ENCODE measurements around the gene ADAMTS17.
"Not testable (repeated sequence)": the region's sequence is repeated elsewhere in the genome, so short reads cannot be mapped to it uniquely, and the experiment has no call there.

The ADAMTS17 gene

DNA sequence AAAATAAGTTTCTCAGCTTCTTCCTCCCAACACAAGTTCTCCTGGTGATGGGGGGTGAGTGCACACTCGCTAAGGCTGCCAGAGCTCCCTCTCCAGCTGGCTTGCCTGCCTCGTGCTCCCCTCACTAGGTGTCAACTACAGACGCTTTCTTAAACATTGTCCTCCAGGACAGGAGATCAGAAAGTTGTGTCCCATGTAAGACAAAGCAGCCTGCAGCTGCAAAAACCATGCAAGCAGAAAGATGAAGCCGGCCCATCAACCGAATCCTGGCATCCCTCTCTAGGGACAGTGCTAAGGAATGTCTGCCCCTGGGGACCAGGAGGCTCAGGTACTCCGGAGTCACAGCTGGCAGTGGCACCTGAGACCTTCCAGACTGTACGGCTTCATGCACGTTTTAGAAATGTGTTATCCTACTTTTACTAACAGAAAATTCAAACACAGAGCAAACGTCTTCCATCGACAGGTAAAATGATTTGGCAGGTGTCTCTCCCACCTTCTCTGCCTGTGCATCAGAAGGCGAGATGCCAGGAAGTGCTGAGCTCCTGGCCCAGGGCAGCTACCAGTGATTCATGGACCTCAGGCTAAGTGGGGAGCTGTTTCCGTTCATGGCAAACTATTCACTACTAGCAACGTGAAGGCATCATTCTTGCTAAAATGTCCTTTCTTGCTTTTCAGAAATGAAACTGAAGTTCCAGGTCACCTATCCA is 246.1 kb downstream of the ADAMTS17 start:
- in situ Hi-C loops (cut with HindIII; ENCODE audit: low sequenced_read_pairs), result no loop called here
- TF ChIP-seq, protein P1, sequence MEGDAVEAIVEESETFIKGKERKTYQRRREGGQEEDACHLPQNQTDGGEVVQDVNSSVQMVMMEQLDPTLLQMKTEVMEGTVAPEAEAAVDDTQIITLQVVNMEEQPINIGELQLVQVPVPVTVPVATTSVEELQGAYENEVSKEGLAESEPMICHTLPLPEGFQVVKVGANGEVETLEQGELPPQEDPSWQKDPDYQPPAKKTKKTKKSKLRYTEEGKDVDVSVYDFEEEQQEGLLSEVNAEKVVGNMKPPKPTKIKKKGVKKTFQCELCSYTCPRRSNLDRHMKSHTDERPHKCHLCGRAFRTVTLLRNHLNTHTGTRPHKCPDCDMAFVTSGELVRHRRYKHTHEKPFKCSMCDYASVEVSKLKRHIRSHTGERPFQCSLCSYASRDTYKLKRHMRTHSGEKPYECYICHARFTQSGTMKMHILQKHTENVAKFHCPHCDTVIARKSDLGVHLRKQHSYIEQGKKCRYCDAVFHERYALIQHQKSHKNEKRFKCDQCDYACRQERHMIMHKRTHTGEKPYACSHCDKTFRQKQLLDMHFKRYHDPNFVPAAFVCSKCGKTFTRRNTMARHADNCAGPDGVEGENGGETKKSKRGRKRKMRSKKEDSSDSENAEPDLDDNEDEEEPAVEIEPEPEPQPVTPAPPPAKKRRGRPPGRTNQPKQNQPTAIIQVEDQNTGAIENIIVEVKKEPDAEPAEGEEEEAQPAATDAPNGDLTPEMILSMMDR (IDR thresholded peaks at IDR 0.05; ENCODE audit: low read depth, low read length), result no peak
- DNase-seq (ENCODE audit: low read depth, low spot score), result no peak

DNA sequence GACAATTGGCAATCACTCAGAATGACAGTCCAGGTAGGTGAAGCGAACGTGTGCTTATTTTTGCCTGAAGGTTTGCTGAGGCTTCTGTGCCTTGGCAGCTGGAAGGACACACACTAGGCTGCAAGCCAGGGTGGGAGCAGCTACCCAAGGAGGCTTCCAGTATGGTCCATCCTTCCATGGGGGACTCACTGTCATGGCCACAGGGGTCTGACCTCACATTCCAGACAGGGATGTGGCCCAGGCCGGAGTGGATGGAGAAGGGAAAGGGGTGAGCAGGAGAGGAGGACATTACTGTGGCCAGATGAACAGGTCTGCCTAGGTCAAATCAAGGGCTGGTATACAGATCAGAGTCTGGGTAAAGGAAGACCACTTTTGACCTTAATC is 247.7 kb downstream of the ADAMTS17 start:
- no peak for DNase-seq (ENCODE audit: low read depth, low spot score)
- in situ Hi-C loops (cut with HindIII; ENCODE audit: low sequenced_read_pairs), result no loop called here
- H3K4me3 ChIP-seq (ENCODE audit: low read depth, low read length), result no peak overlapping the region
- TF ChIP-seq, protein P1 (IDR thresholded peaks at IDR 0.05; ENCODE audit: low read depth, low read length), result no peak

More for the DNA sequence above, 246.1 kb downstream of the ADAMTS17 start:
- H3K4me3 ChIP-seq (ENCODE audit: low read depth, low read length), result no peak overlapping the region

DNA sequence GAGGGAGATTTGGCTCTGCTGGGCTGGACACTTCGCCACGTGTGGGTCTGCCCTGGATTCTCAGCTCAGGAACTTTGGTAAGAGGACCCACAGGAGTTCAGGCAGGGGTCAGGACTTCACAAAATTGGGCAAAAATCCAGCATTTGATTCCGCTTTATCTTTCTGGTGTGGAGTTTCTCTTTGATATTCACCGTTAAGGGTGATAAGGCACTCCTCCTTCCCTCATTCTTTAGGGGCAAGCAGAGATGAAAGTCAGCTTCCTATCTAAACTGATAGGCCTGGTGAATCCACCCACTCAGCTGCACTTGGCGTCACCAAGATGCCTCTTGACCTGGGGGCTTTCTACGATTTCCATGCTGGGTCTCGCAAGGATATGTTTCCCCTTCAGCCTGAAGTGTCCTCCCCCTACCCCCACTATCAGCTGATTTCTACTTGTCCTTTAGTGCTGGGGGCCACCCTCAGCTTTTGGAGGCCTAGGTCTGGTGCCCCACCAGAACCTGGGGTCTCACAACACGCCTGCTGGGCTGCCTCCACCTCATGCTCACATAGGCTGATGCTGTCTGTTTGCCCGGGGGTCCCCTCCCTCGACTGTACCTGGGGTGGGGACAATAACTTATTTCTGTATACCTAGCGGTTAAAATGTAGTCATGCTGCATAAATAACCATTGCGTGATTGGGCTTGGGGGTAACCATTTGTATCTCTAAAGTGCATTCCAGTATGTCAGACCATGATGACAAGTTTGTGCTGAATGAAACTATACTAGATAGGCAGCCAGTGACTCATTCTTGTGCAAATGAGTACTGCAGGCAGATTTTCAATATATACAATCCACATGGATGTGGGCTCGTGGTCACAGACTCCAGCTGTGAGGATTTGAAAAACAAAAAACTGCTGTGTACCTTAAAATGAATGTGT is 248.3 kb downstream of the ADAMTS17 start:
- TF ChIP-seq, protein P1 (IDR thresholded peaks at IDR 0.05; ENCODE audit: low read depth, low read length), result no peak
- no peak overlapping the region for H3K4me3 ChIP-seq (ENCODE audit: low read depth, low read length)
- DNase-seq (ENCODE audit: low read depth, low spot score), result peak; percentile 60
- in situ Hi-C loops (cut with HindIII; ENCODE audit: low sequenced_read_pairs), result no loop called here

DNA sequence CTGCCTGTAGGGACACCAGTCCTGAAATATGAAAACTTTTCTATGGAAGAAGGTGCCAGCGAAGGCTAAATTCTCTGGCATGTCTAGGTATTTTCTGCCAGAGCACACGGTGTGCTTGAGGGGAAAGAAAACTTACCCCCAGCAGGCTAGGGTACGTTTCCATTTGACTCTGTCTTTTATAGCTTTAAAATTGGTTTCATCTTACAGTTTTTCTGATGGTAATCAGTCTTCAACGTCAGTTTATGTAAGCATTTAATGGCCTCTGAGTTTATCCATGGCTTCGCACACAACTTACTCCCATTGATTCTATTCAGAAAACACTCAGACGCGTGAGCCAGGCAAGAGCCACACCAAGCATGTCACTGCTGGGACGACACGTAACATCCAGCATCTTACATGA is 249.7 kb downstream of the ADAMTS17 start:
- in situ Hi-C loops (cut with HindIII; ENCODE audit: low sequenced_read_pairs), result no loop called here
- no peak for DNase-seq (ENCODE audit: low read depth, low spot score)
- TF ChIP-seq, protein P1 (IDR thresholded peaks at IDR 0.05; ENCODE audit: low read depth, low read length), result no peak
- no peak overlapping the region for H3K4me3 ChIP-seq (ENCODE audit: low read depth, low read length)

DNA sequence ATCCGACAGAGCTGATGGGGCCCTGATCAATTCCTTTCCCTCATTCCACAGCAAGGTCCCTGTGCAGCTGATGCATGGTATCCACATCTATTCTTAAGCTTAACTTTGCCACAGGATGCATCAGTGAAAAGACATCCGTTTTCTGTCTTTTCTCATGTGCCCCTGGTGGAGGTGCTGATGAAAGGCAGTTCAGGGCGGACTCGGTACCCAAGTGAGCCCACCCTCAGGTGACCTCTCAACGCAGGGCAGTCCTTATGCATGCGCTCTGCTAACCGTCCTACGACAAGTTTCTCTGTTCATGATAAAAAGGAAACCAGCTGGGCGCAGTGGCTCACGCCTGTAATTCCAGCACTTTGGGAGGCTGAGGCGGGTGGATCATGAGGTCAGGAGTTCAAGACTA is 251.4 kb downstream of the ADAMTS17 start:
- TF ChIP-seq, protein P1 (IDR thresholded peaks at IDR 0.05; ENCODE audit: low read depth, low read length), result no peak
- DNase-seq (ENCODE audit: low read depth, low spot score), result no peak
- in situ Hi-C loops (cut with HindIII; ENCODE audit: low sequenced_read_pairs), result no loop called here
- H3K4me3 ChIP-seq (ENCODE audit: low read depth, low read length), result no peak overlapping the region

DNA sequence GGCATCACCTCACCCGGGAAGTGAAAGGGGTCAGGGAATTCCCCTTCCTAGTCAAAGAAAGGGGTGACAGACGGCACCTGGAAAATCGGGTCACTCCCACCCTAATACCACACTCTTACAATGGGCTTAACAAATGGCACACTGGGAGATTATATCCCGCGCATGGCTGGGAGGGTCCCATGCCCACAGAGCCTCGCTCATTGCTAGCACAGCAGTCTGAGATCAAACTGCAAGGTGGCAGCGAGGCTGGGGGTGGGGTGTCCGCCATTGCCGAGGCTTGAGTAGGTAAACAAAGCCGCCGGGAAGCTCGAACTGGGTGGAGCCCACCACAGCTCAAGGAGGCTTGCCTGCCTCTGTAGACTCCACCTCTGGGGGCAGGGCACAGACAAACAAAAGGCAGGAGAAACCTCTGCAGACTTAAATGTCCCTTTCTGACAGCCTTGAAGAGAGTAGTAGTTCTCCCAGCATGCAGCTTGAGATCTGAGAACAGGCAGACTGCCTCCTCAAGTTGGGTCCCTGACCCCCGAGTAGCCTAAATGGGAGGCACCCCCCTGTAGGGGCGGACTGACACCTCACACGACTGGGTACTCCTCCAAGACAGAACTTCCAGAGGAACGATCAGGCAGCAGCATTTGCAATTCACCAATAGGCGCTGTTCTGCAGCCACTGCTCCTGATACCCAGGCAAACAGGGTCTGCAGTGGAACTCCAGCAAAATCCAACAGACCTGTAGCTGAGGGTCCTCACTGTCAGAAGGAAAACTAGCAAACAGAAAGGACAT is 257.5 kb downstream of the ADAMTS17 start:
- DNase-seq (ENCODE audit: low read depth, low spot score); H3K4me3 ChIP-seq (ENCODE audit: low read depth, low read length); in situ Hi-C loops (cut with HindIII; ENCODE audit: low sequenced_read_pairs): not testable (repeated sequence)

All from astrocyte of the spinal cord (primary cell).